H1 (cell line): Measurements from ENCODE around the gene FASN. TPM values are rescaled to one million over a fixed set of nuclear protein-coding genes. Genes with fewer than 3 reads are reported as not detected.
A peak's percentile ranks its signal among the peaks of the same experiment; 100 is the strongest.

Experiments
- polyA plus RNA-seq, 7 experiments: library from polyadenylated mRNA; depleted of rRNA in 3 of 7; stranded (reverse) in 5 of 7; unstranded in 2 of 7; fragments of >200 nt in 5 of 7; fragments of 200-250 nt in 2 of 7; gene quantifications; 1 replicate in 5 of 7; 2 replicates in 1 of 7; 4 replicates in 1 of 7; pipeline versions ENCODE4 v1.2.1 to v1.2.3, GENCODE V29; 2011 to 2013; ENCODE audit warnings: missing spikeins in 2 of 7, mixed read lengths in 2 of 7
- total RNA-seq: library from RNA; stranded (reverse); fragmentation: NEBNext Ultra II Directional; extraction: Animal tissue kit (Norgen Biotek cat#: 25700); gene quantifications from 2 replicates; pipeline ENCODE4 v1.2.1, GENCODE V29; 2021
- TF ChIP-seq, protein P1 (sequence below): IDR thresholded peaks from 2 replicates; pipeline ENCODE4 v1.6.1; 2012; ENCODE audit warnings: inconsistent platforms

The FASN gene
- total and polyA plus RNA-seq, 2 of the 8 experiments (the other 6 are each of a cell fraction or from before 2014, with no cell fraction given) = 143 to 561 TPM

DNA sequence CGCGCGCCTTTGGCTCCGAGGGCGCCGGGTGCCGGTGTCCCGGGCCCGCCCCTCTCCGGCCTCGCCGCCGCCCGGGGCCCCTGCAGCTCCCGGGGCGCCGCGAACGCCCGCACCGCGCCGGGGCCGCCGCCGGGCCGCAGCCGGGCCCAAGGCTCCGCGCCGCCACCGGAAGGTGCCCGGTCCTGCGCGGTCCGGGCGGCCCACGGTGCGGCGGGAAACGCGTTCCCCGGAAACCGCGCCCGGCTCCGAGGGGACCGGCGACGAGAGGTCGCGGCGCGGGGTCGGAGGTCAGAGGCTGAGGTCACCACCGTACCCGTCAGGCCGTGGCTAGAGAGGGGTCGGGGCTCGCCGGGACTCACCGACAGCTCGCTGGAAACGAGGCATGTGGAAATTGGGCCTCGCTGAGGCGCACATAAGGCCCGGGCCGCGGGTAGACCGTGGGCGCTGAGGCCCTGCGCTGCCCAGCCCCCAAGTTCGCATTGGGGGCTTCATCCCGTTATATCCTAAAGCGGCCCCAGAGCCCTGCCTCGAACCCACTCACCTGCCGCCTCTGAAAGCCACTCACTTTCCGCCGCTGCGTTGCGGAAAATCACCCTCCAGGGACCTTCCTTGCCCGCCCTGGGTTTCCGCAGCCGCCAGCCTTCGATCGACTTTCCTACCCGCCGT is 32.3 kb downstream of the FASN start, which contains the start of gene DUS1L (continued):
- TF ChIP-seq, protein P1, sequence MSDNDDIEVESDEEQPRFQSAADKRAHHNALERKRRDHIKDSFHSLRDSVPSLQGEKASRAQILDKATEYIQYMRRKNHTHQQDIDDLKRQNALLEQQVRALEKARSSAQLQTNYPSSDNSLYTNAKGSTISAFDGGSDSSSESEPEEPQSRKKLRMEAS = peak; percentile 66
